GM21447 (cell line): ENCODE measurements around the gene LAMB4.

ENCODE experiments used
- ATAC-seq: cut with Tn5 transposase; IDR thresholded peaks from one replicate; pipeline ENCODE4 v1.9.1; 2021; ENCODE audit not compliant: unreplicated experiment

LAMB4 gene

DNA sequence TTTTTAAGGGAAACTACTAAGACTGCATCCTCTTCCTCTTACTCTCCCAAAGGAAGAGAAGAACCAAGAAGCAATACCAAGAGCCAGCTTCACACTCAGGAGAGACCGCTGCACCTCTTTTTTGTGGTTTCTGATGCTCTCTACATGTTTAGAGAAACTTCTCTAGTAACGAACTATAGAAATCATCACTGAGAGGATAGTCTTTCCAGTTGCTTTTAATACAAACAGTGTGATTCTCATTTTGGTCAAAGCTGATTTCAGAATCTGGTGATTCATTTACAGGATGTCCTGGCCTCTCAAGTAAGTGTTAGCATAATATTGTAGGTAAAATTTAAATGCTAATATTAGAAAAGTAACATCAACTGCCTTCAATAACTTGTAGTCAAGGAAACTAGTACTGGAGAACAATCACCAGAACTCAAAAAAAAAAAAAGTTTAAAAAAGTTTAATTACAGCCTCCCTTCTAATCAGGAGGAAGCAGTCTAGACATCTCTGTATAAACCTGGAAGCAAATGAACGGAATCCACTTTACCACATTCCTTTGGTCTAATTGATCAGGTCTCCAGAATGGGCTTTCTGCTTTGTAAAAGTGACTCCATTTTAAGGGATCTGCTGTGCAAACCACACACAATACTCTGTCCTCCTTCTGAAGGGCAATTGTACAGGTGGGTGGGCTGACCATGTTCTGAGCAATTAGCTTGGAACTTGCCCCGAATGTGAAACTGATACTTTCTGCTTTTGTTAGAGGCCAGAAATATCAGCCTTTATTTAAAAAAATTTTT lies 130.2 kb downstream of the LAMB4 start:
- ATAC-seq: no peak

DNA sequence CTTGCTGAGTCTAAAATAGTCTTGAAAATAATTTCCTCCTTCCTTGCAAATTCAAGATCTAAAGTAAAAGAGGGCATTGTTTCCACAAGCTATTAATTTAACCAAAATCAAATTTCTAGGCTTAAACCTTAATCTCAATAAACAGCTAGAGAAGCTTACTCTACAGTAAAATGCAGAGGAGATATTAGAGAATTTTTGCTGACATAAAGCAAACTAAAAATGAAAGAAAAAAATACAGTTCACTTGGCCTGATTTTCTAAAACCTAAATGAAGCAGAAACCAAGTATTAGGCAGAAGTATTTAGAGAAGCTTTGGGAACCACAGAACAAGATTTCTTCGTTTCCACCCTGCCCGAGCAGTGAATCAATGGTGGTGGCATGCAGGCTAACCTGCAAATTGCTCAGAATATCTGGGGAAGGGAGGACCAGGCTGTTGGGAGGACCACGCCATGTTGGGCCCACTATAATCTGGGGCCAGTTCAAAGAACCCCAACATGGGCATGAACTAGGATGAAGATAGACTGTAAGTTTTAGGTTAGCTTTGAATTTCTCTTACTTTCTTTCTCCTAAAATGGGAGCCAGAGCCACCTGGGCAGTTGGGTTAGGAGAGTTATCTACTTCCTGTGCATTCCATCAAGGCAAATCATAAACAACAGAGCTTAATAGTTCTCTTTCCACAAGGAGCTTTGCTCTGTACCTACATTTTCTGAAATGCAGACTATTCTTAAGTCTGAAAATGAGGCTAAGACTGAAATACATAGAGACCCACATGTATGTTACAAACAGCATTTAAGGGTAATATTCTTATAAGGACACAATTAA lies 131.3 kb downstream of the LAMB4 start:
- ATAC-seq: no peak

DNA sequence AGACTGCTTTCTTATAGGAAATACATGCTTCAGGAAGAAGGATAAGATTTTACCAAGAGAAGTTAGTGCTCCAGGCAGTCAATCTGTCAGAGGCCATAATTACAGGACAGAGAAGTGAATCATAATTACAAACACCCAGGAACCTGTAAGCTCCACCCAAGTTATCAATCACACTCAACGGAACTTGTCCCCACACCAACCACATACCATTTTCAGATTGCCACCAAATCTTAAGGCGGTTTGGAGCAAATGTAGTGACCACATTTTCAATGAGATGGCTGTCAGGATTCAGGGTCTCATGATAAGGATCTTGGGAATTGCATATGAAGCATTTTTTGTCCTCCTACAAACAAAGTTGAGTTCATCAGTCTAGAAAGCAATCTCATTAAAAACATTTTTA lies 132.0 kb downstream of the LAMB4 start:
- ATAC-seq: no peak

DNA sequence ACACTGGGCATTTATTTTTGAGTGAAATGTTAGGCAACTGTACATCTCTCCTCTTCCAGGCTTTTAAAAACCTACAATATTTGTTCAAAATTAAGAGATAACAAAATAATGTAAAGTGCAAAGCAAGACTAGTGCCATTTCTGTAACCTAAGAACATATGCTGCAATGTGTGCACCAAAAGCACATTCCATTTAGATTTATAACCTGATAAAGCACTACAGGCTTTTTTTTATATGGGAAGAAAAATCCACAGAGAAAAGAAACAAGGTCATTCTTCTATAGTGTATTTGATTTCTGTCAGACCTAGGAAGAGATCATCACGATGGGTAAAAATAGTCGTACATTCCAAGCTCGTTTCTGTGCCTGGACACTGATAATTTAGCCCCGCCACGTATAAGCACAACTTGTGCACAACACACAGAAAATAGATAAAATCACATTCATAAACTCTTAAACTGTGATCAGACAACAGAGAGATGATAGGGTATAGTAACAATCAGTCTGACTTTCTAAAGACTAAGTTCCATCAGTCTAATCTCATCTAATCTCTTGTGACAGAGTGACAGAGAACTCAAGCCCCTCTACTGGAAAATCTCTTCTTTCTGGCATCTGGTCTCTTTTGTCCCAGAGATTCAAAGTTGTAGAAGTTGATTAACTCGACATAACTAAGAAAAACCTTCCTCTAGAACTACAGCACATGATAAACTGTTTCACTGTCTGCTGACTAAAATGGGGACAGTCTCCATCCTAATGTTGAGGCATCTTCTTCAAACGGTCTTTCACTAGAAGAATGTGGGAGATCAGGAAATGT lies 133.9 kb downstream of the LAMB4 start:
- ATAC-seq: no peak

DNA sequence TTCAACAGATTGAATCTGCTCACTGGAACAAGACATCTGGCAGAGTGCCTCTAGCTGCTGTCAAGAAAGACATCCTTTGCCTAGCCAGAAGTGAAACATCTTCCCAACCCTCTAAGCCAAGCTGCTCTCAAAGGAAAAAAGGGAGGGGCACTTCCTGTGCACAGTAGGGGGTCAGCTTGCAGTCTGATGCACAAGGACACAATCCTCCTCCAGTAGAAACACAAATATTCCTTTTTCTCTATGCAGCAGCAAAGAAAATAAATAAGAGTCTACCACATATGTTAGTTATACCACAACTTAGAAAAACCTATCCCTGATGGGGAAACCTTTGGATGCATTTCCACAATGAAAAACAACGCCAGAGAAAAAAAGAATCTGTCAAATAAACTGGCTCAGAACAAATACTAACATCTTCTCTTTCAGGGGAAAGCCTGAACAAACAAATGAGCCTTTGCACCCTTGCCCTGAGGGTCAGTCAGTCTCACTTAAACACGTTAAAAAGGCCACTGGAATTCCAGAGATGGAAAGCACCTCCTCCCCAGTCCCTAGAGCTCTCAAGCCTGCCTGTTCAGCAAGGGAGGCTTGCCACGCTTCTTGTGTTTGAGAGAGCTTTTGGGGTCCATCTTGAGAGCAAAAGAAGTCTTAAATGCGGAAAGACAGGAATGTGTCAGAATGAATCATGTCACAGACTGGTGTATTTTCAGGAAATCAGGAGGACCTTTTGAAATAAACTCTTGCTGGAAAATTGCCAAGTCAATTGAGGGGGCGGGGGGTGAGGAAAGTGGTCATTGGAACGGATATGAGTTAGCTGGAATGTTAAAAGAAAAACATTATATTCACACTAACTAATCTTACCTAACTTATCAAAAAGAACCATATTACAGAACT lies 134.7 kb downstream of the LAMB4 start:
- no peak for ATAC-seq

DNA sequence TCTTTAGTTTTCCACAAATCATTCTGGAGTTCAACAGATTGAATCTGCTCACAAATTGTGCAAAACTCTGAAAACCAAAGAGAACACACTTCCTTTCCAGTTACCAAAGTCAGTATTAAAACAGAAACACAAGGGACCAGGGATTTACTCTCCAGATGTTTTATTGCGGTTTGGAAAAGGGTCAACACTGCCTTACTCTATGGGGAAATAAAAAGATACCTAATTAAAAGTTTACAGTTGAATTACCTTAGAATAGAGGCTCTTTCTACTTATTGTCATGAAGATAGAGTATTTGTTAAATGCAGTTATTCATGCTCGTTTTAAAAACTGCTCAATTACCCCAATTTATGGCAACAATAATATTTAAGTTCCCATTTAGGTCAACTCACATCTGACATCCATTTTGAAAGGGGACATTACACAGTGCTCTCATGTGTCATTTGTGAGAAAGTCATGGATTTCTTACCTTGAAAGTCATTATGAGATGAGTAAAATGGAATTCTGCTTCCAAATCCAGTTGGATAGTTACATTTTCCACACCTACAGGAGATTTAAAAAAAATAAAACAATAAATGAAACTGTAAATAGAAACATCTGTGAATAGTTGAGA lies 135.6 kb downstream of the LAMB4 start:
- ATAC-seq: no peak

DNA sequence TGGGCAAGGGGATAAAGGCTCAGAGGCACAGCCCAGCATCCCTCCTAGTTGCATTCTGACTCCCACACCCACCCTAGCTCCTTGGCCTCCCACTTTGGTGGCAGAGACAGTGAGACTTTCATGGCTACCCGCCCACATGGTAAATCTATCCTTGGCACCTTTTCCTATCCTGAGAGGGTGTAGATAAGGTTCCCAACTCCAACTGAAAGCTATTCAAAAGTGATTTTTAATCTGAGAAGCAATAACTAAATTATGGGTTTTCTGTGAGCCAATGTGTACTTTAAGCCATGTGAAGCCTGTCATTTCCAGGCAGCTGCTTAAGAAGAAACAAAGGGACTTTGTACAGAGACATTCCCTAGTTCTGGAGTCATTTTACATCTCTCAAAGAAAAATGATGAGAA lies 136.3 kb downstream of the LAMB4 start:
- no peak for ATAC-seq

DNA sequence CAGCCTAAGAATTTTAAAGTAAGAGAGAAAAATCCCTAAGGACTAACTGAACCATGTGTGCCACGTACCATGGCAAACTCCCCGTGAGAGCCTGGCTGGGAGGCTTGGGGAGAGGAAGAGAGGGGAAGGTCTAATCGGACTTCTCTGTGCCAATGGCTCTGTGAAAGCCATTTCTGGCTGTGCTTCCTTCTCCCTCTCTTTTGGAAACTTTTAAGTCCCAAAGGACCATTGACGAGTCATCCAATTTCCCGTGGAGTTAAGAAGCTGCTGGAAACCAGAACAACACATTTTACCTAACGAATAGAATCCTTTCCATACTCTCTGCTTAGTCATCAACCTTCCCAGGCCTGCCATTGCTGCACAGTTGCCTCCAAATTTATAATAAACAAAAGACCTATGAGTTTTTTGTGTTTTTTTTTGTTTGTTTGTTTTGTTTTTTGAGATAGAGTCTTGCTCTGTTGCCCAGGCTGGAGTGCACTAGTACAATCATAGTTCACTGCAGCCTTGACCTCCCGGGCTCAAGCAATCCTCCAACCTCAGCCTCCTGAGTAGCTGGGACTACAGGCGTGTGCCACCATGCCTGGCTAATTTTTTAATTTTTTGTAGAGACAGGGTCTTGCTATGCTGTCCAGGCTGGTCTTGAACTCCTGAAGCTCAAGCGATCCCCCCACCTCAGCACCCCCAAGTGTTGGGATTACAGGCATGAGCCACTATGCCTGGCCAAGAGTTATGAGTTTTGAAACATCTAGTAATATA lies 140.4 kb downstream of the LAMB4 start:
- no peak for ATAC-seq

DNA sequence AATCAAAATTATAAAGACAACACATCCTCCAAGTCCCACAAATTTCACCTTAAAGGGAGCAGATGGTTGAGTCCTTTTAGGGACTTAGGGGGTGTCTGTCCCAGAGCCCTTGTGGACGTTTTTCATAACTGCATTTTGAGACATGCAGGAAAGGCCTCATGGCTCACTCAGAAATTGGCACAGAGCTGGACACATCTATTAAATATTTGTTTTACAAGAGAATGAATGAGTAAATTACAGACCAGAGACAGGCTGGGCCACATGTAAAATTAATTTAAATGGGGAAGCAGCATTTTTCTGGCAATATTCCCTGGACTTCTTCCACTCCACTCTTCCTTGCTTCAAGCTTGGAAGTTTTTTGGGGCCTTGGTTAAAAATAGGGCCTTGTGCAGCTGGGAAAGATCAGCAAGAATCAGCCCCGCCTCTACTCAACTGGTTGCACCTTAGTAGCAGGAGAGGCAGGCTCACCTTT lies 147.2 kb downstream of the LAMB4 start:
- ATAC-seq: no peak

DNA sequence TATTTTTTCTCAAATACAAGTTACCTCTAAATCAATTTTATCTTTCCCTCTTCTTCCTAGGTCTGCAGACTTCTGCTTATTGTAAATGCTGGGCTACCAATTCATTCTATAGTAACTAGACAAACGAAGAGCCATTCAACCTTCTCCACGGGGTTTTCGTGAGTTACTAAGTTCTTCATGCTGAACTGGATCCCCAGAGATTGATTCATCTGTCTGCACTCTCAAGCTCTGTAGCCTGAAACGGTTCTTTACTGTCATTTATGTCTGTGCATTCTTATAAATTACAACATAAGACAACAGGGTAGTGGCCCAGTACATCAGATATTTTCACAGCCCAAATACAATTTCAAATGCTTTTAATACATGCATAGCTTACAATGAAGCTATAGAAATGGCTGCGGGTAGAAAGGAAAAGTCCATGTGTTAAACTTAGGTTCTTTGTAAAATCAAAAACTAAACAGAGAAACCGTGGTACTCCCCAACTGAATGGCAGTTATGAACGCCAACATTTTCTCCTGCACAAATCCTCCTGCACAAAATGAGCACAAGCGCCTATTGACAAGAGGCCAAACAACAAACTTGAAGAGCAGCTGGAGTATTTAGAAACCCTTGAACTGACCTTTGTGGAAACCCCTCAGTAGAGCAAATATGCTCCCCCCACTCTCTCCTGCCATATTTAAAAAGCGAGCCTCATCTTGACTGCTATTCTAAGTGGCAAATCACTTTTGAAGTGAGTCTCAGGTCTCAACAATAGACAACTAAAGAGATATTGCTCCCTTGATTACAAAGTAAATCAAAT lies 147.9 kb downstream of the LAMB4 start:
- ATAC-seq: no peak

DNA sequence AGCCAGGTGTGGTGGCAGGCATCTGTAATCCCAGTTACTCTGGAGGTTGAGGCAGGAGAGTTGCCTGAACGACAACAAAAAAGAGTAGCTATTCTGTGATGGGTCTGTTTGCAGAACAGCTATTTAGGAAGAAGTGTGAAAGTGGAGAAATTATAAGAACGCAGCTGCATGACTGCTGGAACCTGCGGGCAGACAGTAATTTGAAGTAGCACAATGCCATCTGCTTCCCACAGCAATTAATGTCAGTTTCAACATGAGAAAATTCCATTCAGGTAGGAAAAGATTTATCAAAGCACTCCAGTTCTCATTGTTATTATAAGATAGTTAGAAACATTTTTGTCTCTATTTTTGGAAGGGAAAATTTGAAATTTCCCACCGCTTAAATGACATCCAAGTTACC lies 148.7 kb downstream of the LAMB4 start:
- no peak for ATAC-seq

DNA sequence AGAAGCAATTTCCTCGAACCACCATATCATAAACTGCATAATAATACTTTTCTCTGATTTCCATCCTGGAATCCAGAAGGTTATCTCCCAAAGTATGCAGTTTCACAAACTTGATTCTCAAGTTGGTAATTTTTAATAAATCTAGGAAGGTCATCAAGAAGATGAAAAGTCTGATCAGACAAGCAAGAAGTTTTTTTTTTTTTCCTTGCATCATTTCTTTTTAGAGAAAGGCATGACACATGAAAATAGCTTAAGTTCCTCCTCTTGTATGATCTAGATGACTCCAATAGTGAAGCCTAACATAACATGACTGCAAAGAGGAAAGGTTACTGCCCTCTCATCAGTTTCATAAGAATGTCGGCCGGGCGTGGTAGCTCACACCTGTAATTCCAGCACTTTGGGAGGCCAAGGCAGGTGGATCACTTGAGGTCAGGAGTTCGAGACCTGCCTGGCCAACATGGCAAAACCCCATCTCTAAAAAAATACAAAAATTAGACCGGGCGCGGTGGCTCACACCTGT lies 149.4 kb downstream of the LAMB4 start:
- no peak for ATAC-seq

DNA sequence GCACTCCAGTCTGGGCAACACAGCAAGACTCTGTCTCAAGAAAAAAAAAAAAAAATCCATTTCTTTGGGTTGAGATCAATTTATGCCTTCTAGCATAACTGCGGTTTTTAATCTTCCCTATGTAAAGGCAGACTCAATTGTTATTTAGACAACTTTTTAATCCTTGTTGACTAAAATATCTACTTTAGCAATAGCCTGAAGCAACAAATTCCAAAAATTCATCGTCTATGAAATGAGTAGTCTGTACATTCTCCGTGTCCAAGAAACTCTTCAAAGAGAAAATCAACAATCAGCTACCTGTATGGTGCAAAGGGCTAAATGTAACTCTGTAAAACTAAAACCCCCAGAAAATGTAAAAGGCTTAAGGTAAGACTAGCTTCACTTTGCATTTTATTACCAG lies 150.0 kb downstream of the LAMB4 start:
- no peak for ATAC-seq

DNA sequence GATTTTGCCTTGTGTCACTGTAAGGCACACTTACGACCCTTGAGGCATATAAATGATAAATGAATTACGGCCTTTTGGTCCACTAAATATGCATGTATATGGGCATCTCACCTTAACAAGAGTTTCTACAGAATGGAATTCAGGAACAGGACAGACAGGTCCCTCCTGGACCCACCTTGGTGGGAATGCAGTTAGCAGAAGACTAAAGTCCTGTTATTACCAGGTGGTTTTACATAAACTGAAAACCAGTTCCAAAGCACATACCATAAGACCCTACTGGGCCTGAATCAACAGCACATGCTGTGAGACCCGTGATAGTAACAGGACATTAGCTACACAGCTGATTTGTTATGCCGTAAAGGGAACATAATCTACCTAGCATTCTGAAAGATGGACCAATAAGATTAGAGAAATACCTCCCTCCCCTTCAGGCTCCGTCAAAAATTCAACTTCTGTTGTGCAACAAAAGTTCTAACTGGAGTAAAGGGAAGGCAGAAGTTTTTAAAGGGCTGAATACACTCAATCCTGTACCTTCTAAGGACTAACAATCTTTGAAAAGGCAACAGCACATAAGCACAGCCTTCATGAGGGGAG lies 151.2 kb downstream of the LAMB4 start:
- no peak for ATAC-seq

DNA sequence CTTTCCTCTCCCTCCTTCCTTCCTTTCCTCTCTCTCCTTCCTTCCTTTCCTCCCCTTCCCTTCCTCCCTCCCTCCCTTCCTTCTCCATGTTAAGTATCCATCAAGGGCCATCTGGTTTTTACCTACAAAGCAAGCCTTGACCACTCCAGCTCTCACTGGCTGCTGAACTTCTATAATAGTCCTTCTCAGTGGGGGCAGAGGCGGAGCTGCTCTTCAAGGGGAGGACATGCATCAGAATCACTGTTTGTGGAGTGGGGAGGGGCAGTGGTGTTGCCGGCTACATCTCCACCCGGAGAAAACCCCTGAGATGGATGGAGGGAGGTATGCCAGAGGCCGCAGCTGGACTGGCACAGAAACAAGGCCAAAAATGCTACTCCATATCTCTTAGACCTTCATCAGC lies 153.1 kb downstream of the LAMB4 start:
- ATAC-seq: no peak

DNA sequence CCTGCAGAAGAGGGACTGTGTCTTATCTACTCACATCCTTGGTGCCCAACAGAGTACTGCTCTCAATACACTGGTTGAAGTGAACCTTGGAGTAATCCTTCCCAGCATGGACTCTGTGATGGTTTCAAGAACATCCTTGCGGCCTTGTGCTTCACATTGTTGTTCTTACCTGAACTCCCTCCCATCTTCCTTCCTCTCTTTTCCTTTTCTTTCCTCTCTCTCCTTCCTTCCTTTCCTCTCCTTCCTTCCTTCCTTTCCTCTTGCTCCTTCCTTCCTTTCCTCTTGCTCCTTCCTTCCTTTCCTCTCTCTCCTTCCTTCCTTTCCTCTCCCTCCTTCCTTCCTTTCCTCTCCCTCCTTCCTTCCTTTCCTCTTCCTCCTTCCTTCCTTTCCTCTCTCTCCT lies 153.5 kb downstream of the LAMB4 start:
- no peak for ATAC-seq

DNA sequence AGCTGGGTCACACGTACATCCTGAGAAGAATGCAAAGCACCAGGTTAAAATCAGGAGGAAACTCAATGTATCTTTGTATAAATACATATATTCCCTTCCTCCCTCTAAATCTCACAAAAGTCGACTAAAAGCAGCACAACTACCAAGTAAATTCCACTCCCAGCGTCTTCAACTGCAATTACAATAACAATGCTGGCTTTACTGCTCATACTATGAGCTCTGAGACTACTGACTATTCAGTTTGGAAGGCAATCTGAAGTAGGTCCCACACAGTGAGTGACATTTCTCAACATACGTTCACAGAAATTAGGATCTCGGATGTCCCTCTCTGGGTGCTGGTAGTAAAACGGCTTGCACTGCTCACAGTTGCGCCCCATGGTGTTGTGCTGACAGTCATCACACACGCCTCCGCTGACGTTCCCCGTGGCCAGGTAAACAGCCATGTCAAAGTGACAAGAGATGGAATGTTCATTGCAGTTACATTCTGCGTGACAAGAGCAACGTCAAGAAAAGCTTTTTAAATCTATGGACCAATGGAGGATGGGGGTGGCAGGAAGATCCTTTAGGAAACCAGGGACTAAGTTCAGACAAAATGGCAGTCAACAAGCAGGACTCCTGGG lies 154.7 kb downstream of the LAMB4 start:
- ATAC-seq: no peak
